NCI-H1092 (cell line): ENCODE results near the gene SCYL2.

Source experiments
- DNase-seq: peaks from one replicate; lab custom pipeline; 2025; lab: John Stamatoyannopoulos, UW

Gene SCYL2

DNA sequence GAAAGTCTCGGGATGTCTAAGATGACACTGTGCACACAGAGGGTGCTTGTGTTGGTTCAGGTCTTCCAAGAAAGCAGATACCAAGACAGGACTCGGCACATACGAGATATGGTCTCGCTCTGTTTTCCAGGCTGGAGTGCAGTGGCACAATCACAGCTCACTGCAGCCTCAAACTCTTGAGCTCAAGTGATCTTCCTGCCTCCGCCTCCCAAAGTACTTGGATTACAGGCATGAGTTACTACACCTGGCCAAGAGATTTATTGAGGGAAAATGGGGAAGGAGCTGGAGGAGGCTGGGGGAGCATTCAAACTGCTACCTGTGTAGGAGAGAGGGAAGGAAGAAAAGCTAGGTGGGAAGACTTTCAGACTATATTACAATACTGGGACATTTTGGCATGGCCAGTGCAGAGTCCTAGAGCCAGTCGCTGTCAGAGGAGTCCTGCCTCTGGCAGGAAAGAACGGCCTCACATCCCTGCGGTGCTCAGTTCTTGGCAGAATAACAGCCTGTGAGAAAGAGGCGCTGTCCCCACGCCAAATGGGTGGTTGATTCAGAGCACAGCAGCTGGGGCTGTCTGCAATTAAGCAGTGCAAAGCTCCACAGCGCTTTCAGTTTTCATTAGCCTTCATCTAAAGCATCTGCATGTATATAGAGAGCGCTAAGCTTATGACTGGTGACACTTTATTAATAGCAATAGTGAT is 108.2 kb downstream of the SCYL2 start:
- peak; percentile 48 for DNase-seq

DNA sequence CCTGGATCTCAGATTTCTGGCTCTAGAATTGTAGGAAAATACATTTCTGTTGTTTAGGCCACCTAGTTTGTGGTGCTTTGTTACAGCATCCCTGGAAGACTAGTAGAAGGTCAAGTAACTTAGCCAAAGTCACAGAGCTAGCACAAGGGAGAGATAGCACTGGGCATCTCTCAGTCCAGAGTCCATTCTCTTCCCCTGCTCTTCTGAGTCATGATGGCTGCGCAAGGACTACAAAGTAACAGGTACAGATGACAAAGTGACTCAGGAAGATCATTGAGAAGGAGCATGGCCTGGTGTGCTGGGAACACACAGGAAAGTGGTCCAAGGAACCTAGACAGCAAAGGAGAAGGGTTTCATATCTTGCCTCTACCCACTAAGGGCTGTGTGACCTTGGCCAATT is 109.2 kb downstream of the SCYL2 start:
- DNase-seq = no peak

DNA sequence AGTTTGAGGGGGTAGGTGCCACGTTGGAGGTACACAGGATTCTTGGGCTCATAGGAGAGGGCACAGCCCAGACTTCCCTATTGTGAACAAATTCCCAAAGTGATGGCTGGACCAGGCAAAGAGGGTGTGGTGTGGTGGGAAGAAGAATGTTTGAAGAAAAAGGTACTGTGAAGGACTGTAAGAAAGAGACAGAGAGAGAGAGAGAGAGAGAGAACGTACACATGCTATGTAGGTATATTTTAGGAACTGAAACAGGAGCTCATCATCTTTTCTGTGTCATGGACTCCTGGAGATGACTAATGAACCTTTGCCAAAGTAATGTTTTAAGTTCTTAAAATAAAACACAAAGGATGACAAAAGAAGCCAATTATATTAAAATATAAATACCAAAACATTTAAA is 114.4 kb downstream of the SCYL2 start:
- DNase-seq = no peak

DNA sequence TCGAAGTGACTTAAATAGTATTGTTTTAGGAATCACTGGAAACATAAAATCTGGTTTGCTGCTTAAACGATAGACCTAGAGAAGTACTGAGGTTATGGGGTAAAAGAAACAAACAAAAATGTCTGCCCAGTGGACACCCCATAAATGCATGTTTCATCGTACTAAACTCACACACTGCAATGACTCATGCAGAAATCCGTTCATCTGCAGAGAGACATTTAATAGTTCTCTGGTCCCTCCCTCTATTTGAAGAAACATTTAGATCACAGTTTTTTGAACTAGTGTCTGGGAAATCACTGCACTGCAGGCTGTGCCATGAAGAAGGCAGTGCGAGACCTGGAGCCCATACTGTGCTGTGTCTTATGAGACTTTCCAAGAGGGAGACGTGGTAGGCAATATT is 115.4 kb downstream of the SCYL2 start:
- no peak for DNase-seq

DNA sequence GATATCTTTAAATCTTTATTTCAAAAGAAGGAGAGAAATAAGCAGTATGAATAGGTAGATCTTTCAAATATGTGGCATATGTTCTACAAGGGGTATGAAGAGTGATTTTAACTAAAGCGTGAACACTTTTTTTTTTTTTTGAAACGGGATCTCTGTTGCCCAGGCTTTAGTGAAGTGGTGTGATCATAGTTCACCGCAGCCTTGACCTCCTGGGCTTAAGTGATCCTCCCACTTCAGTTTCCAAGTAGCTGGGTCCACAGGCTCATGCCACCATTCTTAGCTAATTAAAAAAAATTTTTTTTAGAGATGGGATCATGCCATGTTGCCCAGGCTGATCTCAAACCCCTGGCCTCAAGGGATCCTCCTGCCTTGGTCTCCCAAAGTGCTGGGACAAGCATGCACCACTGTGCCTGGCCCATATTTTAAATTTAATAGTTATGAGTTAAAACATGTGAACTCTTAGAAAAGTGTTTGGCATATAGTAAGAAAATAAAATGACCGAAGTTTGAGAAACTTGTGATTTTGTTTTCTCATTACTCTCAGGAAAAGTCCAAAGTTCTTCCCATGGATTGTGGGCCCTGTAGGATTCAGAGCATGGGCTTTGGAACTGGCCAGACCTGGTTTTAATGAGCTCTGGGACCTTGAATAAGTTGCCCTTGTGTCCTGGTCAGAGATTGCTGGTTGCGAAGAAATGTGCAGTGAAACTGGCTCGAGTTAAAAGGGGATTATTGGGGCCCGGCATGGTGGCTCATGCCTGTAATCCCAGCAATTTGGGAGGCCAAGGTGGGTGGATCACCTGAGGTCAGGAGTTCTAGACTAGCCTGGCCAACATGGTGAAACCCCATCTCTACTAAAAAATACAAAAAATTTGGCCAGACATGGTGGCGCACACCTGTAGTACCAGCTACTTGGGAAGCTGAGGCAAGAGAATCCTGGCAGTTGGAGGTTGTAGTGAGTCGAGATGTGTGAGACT is 116.9 kb downstream of the SCYL2 start:
- no peak for DNase-seq

DNA sequence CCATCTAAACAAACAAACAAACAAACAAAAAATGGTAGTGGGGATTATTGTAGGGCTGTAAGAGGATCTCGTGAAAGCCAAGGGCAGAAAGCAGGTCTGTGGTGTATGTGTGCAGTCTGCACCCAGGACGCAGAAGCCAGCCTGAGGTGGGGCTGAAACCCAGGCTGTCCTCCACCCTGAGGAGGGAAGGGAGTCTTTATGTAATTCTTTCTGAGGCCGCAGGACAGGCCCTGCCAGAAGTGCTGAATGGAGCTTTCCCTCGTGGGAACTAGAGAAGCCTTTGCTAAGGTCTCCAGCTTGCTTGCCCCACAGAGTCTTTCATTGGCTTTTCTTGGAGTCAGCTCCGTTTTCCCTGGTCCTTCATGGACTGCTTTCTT is 117.6 kb downstream of the SCYL2 start:
- no peak for DNase-seq

DNA sequence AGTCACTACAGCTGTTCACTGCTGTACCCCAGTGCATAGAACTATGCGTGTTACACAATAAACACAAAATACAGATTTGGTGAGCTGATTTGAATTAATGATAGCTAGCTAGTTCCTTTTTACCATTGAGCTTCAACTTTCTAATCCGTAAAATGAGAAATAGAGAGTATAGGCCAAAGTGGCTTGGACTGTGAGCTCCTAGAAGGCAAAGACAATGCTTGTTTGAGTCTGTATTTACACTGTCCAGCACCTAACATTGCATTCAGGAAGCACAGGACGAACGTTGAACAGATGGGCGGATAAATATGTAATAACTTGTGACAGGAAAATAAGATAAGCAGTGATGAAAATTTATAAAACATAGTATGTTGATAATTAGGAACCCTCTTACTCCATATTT is 121.4 kb downstream of the SCYL2 start:
- DNase-seq = no peak
